GM12864 (cell line): ENCODE data around the gene EML6.

Experiments used
- DNase-seq: peaks from one replicate; pipeline ENCODE4 v3.0.0-alpha.2; 2011; ENCODE audit warnings: low read depth
- H3K4me3 ChIP-seq: 2 replicates; pipeline ENCODE4 v1.5.1; 2011; ENCODE audit warnings: mild to moderate bottlenecking, low read depth, low read length, control low read depth
- TF ChIP-seq, protein P1 (sequence below): IDR thresholded peaks from 2 replicates; pipeline ENCODE4 v1.5.1; 2011; ENCODE audit warnings: low read depth, mild to moderate bottlenecking, moderate library complexity, low read length, control low read depth, inconsistent platforms; ENCODE audit errors: missing control alignments

Gene EML6

GRCh38 chr2:54965425-54965824 lies 242.0 kb downstream of the EML6 start:
- no peak overlapping the region for H3K4me3 ChIP-seq
- no peak for DNase-seq
- TF ChIP-seq, protein P1, sequence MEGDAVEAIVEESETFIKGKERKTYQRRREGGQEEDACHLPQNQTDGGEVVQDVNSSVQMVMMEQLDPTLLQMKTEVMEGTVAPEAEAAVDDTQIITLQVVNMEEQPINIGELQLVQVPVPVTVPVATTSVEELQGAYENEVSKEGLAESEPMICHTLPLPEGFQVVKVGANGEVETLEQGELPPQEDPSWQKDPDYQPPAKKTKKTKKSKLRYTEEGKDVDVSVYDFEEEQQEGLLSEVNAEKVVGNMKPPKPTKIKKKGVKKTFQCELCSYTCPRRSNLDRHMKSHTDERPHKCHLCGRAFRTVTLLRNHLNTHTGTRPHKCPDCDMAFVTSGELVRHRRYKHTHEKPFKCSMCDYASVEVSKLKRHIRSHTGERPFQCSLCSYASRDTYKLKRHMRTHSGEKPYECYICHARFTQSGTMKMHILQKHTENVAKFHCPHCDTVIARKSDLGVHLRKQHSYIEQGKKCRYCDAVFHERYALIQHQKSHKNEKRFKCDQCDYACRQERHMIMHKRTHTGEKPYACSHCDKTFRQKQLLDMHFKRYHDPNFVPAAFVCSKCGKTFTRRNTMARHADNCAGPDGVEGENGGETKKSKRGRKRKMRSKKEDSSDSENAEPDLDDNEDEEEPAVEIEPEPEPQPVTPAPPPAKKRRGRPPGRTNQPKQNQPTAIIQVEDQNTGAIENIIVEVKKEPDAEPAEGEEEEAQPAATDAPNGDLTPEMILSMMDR = no peak

- TF ChIP-seq, protein P1 = no peak
- no peak for DNase-seq
- no peak overlapping the region for H3K4me3 ChIP-seq
Observed at GRCh38 chr2:54966165-54966832, 242.8 kb downstream of the EML6 start.

GRCh38 chr2:54966837-54967236 lies 243.4 kb downstream of the EML6 start:
- no peak overlapping the region for H3K4me3 ChIP-seq
- TF ChIP-seq, protein P1 = no peak
- DNase-seq = no peak

GRCh38 chr2:54967269-54967668 lies 243.8 kb downstream of the EML6 start:
- TF ChIP-seq, protein P1 = no peak
- H3K4me3 ChIP-seq = no peak overlapping the region
- DNase-seq = no peak

DNA sequence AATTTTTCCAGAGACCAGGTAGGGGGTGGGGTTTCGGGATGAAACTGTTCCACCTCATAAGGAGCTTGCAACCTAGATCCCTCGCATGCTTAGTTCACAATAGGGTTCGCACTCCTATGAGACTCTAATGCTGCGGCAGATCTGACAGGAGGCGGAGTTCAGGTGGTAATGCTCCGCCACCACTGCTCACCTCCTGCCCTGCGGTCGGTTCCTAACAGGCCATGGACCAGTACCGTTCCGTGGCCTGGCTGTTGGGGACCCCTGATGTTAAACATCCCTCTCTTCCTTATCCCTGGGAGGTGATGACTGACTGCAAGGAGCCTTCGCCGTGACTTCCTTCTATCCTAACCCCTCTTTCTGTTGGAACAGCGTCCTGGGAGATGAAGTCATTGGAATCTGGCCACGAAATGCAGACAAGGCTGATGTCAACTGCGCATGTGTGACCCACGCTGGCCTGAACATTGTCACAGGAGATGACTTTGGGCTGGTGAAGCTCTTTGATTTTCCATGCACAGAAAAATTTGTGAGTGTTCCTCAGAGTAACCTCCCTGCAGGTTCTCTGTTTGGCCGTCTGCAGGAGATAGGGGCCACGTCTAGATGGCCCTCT lies 244.4 kb downstream of the EML6 start:
- DNase-seq = no peak
- TF ChIP-seq, protein P1 = no peak

DNA sequence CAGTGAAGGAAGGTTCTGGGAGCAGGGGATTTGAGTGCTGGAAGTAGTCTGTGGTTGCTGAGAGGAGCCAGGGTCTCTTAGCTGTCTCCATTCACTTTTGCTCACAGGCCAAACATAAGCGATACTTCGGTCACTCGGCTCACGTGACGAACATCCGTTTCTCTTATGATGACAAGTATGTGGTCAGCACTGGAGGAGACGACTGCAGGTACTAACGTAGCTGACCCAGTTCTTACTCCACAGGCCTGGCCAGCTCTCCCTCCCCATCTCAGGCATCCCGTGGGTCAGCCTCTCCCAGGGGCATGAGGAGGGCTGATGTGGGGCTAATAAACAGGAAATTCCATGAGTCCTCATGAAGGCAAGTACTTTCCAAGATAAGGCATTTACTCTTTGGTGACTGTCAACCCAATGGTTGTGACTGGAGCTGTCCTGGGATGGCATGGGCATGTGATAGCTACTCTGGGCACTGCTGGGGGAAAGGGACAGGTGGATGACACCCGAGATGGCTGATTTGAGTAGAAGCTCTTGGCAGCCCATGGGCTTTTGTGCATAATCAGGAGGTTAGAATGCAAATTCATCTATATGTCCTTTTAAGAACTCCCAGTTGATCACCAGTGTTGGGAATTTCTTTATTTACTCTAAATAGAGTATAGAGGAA lies 245.2 kb downstream of the EML6 start:
- H3K4me3 ChIP-seq = no peak overlapping the region
- TF ChIP-seq, protein P1 = no peak
- DNase-seq = no peak

More for the DNA sequence above, 244.4 kb downstream of the EML6 start:
- H3K4me3 ChIP-seq = no peak overlapping the region
